ENCODE measurements around the gene GALNT3.

The GALNT3 gene

GRCh38 chr2:165793779-165794535 is at the start of gene GALNT3:
TSS of gene GALNT3 (minus strand) at chr2:165794247. CDS start at chr2:165770700, 23,547 bp downstream.
- peak; percentile 28 for DNase-seq

DNA sequence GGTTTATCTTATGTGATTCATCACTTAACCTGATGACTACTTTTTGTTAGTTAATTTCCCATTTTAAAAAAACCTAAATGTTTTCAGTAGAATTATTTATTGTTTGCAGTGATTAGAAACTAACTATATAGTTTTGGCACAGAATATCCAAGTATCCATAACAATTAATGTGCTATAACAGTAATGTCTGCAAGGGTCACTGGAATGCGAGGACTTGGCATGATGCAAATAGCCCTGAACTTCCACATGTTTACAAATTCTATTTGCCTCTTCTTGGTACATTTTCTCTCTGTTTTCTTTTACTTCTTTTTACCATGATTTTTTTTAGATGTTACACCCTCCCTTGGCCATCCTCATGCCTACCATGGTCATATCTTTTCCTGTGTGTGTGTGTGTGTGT is 49.3 kb upstream of the GALNT3 start:
- no peak for DNase-seq

- no peak for DNase-seq
Measured at GRCh38 chr2:165840333-165840958, 46.4 kb upstream of the GALNT3 start.

GRCh38 chr2:165839610-165840009 is 45.6 kb upstream of the GALNT3 start:
- no peak for DNase-seq

DNA sequence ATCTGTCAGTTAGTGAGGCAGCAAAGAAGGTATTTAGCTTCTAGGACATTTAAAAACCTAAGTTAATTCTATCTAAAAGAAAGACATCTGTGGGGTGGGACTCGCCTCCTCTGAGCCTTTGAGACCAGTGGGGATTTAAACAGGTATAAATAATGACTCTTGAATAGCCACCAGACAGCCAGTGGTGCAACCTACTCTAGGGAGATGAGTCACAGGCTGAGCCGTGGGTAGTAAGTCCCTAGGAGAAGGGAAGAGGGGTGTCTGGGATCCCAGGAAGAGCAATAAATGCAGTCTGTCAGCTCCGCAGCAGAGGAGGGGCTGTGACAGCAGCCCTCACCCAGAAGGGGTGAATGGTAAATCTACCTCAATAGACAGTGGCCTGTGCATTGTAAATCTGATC is 43.1 kb upstream of the GALNT3 start:
- DNase-seq = no peak

DNA sequence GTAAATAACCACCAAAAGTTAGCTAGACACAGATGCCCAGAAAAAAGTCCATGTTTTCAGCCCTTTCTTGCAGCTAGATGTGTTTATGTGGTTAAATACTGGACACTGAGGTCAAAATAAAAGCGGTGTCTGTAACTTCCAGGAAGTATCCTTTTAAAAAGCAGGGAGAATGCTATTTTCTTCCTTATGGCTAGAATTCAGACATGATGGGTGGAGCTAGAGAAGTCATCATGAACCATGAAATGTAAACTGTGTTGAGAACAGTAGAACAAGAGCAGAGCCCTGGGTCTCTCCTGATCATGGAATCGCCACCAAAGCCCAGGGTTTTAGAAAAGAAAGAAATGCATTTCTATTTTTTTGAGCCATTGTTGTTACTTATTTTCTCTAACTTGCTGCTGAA is 41.3 kb upstream of the GALNT3 start:
- DNase-seq = no peak

GRCh38 chr2:165833156-165833555 is 39.1 kb upstream of the GALNT3 start:
- DNase-seq = no peak

- DNase-seq = no peak
Measured at GRCh38 chr2:165827921-165828276, 33.9 kb upstream of the GALNT3 start.

- DNase-seq = no peak
Measured at GRCh38 chr2:165827016-165827920, 33.2 kb upstream of the GALNT3 start.

GRCh38 chr2:165825041-165825440 is 31.0 kb upstream of the GALNT3 start:
- no peak for DNase-seq

DNA sequence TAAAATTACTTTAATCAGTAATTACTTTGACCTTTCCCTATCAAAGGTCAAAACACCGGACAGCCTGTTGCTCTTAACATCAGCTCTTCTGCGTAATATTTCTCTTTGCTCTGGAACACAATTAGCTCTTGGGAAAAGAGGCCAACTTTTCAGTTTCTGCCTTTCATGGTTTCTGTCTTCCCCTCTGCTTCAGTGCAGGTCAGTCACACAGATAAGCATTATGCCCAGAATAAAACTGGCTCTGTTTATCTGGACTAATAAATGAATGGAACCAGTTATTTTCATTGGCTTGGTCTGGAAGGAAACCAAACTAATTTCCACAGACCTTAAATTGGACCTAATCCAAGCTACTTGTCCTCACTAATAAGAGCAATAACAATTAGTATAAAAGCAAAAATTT is 26.2 kb upstream of the GALNT3 start:
- no peak for DNase-seq

- no peak for DNase-seq
Measured at GRCh38 chr2:165818920-165819319, 24.9 kb upstream of the GALNT3 start.

DNA sequence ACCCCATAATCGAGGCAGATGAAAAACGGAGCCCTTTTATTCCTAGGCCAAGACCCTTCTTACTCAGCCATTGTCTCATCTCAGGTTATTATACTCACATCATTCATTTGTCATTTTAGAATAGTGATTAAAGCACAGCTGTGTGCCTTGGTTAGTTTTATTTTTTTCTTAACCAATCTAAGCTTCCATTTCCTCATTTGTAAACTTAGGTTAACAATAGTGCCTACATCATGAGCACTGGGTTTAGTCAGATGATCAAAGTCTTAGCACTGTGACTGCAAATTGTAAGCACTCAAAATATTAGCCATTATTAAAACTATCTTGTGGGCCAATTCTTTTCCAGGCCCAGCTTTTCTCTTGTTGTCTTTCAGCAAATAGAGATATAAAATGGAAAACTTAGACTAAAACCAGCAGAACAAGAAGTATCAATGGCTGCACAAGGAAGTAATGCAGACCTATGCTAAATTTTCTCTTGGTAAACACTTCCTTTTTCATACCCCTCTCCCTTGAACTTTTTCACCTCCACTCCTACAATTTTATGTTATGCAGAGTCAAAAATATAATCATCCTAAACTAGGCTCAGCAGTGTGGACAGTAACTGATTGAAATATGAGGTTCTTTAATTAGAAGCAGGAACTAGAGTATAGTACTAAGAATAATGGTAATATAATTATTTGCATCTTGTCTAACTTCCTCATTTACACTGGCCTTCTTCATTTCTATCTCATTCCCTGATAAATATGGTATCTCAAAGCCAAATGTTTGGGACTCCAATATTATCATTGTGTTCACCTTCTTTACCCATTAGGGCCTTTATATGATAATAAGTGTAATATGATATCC is 21.5 kb upstream of the GALNT3 start:
- no peak for DNase-seq

DNA sequence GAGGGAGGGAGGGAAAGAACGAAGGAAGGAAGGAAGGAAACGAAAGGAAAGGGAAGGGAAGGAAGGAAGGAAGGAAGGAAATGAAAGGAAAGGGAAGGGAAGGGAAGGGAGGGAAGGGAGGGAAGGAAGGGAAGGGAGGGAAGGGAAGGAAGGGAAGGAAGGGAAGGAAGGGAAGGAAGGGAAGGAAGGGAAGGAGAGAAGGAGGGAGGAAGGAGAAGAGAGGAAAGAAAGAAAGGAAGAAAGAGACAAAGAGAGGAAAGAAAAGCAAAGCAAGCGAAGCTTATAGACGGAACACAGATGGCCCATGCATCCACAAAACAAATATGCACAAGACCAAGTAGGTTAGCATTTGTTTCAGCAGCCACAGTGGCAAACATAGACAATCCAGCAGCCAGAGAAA is 20.4 kb upstream of the GALNT3 start:
- DNase-seq = no peak

- no peak for DNase-seq
Measured at GRCh38 chr2:165811592-165812370, 17.7 kb upstream of the GALNT3 start.

GRCh38 chr2:165810418-165810817 is 16.4 kb upstream of the GALNT3 start:
- no peak for DNase-seq

DNA sequence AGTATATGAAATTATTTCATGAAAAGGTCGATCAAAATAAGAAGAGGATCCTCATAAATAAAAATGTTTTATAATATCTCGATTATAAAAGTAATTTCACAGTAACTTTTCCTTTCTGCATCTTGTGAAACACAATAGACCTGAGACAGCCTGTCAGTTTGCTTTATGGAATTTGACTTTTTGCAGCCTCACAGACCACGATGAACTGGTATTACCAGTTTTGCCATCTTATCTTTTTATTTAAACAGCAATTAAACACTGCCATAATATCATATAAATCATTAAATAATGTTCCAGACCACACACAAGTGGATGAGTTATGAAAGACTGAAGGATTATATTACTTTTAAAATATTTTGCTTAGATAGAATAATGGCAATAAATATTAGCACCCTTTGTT is 10.7 kb upstream of the GALNT3 start:
- no peak for DNase-seq

- no peak for DNase-seq
Measured at GRCh38 chr2:165803123-165803760, 9.2 kb upstream of the GALNT3 start.

- no peak for DNase-seq
Measured at GRCh38 chr2:165801176-165801575, 7.1 kb upstream of the GALNT3 start.

DNA sequence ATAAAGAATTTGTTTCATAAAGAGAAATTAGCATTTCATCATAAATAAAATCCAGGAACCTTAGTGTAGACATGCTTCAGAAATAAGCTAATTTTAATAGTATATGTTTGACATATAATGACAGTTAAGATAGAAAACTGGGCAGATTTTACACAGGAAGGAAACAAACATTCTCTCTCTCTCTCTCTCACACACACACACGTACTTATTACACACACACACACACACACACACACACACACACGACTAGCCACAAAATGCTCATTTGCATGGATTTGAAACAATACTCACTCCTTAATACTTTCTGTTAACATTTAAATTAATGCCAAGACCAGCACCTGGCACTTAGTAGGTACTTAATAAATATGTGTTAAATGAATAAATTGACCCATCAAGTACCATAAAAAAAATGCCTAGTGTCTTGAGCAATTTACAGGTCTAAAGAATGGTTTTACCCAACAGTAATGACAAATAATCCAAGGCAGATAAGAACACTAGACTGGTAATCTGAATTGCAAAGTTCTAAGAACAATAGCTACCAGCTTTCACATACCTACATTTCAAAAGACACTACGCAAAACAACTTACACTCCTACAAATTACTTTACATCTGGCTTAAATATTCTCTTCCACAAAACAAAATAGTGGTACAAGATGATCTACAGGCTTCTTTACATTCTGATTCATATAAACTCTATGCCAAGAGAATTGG is 2.9 kb upstream of the GALNT3 start:
- no peak for DNase-seq

DNA sequence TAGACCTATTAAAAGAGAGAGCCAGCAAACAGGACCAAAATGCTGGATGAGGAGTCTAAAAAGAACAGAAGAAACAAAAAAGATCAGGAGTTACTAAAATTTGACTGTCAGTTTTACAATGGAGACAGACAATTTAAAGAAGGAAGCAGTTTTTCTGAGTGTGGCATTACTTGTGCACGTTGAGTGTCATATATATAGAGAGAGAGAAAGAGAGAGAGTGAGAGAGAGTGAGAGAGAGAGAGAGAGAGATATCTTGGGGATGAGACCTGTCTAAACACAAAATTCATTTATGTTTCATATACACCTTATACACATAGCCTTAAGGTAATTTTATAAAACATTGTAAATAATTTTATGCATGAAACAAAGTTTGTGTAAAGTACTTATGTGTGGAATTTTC is 2.1 kb upstream of the GALNT3 start:
- no peak for DNase-seq
